ENCODE measurements around the gene TBX3. TPM values are rescaled to one million over a fixed set of nuclear protein-coding genes. Genes with fewer than 3 reads are reported as not detected.

The TBX3 gene
- total RNA-seq = 0.66 and 1.1 TPM in 2 replicates

DNA sequence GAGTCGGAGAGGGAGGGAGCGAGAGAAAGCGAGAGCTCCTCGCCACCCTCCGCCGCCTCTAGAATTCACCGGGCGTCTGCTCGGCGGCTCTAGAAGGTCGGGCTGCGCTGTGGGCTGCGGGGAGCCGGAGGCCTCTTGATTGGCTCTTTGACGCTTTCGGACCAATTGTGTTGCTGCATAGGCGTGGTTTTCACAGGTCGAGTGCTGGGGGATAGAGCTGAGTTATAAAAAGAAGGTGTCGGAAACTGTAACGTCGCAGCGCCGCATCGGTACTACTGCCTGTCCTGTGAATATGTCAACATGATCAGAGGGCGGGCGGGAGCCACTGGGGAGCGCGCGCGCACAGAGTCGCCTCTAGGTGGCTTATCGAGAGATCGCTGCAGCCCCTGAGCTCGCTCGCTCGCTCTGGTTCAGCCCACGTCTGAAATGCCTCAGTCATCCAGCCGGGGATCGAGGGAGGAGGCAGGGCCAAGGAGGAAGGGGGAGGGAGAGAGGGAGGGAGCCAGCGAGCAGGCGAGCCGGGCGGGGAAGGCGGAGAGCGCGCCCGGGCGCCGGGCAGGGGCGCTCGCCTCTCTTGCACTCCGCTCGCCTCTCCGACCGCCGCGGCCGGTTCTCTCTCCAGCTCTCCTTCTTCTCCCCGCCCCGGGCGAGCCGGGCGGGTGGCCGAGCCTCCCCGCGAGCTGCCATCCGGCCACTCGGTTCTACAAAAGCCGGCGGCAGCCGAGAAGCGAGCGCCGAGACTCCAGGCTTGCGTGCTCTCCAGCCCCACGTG is at the start of gene TBX3:
Gene TBX3 (minus strand): TSS at position 78 of the 772 bp plus-strand sequence. CDS start 975 bp downstream, outside the sequence.

Data from aortic smooth muscle cell (primary cell).